Measurements from ENCODE around the gene KLHL2.

KLHL2 gene

DNA sequence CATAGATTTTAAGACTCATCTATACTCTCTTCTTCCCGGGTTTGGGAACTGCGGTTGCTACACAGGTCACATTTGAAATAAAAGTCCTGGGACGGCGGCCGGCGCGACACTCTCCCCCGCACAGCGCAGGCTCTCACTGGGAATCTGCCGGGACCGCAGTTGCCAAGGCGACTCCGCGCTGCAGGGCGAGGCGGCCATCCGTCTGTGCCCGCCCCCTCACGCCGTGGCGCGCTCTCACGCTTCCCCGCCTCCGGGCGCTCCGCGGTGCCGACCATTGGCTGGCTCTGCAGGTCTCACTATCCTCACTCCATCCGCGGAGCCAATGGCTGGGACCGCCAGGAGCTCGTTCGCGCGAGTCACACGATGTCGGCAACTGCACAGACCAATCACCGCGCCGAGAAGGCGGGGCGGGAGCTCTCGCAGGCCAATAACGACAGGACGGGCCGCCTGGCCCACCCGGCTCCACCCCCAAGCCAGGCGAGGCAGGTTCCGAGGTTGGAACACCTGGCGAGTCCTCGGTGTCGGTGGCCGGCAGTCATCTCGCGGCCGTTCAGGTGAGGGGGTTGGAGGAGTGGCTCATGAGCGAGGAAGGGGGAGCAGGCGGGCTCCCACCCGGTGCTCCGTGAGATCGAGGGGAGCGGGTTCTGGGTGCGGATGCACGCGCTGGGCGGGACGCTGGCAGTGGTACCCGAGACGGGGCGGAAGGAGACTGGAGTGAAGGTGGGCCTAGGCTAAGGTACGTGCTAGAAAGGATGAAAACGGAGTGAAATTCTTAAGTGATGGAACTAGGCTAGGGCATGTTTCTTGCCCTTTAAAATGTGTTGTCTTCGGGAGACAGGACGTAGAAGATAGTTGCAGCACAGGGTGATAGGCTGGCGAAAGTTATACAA, 120.1 kb downstream of the KLHL2 start, which contains the start of gene MSMO1 (continued):
- TF ChIP-seq, protein P1, sequence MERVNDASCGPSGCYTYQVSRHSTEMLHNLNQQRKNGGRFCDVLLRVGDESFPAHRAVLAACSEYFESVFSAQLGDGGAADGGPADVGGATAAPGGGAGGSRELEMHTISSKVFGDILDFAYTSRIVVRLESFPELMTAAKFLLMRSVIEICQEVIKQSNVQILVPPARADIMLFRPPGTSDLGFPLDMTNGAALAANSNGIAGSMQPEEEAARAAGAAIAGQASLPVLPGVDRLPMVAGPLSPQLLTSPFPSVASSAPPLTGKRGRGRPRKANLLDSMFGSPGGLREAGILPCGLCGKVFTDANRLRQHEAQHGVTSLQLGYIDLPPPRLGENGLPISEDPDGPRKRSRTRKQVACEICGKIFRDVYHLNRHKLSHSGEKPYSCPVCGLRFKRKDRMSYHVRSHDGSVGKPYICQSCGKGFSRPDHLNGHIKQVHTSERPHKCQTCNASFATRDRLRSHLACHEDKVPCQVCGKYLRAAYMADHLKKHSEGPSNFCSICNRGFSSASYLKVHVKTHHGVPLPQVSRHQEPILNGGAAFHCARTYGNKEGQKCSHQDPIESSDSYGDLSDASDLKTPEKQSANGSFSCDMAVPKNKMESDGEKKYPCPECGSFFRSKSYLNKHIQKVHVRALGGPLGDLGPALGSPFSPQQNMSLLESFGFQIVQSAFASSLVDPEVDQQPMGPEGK (tag by site-specific recombination; IDR thresholded peaks at IDR 0.05) = no peak; the same call in 1 of the 2 replicates
- TF ChIP-seq, protein P2, sequence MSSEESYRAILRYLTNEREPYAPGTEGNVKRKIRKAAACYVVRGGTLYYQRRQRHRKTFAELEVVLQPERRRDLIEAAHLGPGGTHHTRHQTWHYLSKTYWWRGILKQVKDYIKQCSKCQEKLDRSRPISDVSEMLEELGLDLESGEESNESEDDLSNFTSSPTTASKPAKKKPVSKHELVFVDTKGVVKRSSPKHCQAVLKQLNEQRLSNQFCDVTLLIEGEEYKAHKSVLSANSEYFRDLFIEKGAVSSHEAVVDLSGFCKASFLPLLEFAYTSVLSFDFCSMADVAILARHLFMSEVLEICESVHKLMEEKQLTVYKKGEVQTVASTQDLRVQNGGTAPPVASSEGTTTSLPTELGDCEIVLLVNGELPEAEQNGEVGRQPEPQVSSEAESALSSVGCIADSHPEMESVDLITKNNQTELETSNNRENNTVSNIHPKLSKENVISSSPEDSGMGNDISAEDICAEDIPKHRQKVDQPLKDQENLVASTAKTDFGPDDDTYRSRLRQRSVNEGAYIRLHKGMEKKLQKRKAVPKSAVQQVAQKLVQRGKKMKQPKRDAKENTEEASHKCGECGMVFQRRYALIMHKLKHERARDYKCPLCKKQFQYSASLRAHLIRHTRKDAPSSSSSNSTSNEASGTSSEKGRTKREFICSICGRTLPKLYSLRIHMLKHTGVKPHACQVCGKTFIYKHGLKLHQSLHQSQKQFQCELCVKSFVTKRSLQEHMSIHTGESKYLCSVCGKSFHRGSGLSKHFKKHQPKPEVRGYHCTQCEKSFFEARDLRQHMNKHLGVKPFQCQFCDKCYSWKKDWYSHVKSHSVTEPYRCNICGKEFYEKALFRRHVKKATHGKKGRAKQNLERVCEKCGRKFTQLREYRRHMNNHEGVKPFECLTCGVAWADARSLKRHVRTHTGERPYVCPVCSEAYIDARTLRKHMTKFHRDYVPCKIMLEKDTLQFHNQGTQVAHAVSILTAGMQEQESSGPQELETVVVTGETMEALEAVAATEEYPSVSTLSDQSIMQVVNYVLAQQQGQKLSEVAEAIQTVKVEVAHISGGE (tag by site-specific recombination; conservative IDR thresholded peaks at IDR 0.05; ENCODE audit: low read depth) = 0 out of 2 replicates have a peak, but pooled peaks have one; percentile 30
- TF ChIP-seq KLF10 (tag by site-specific recombination; IDR thresholded peaks at IDR 0.05) (no peak; the same call in 1 of the 2 replicates), MYNN (tag by site-specific recombination; IDR thresholded peaks at IDR 0.05; ENCODE audit: borderline replicate concordance) (peak; percentile 98), ZNF324 (tag by site-specific recombination; IDR thresholded peaks at IDR 0.05) (0 out of 2 replicates have a peak, but pooled peaks have one; percentile 38), ZNF48 (tag by site-specific recombination; IDR thresholded peaks at IDR 0.05) (no peak), ZNF10 (tag by site-specific recombination; IDR thresholded peaks at IDR 0.05) (peak; percentile 36; the same call in 1 of the 2 replicates), PRDM1 (tag by site-specific recombination; IDR thresholded peaks at IDR 0.05) (peak; percentile 87), ZNF157 (tag by site-specific recombination; IDR thresholded peaks at IDR 0.05) (no peak), ZNF2 (tag by site-specific recombination; IDR thresholded peaks at IDR 0.05) (peak; percentile 70; the same call in 1 of the 2 replicates), ZNF510 (tag by site-specific recombination; IDR thresholded peaks at IDR 0.05; ENCODE audit: insufficient replicate concordance) (no peak), ZNF830 (tag by site-specific recombination; IDR thresholded peaks at IDR 0.05; ENCODE audit: low read depth) (no peak), ZNF501 (tag by site-specific recombination; IDR thresholded peaks at IDR 0.05) (peak; percentile 46; the same call in 1 of the 2 replicates), ZNF747 (tag by site-specific recombination; IDR thresholded peaks at IDR 0.05) (no peak), ZFP69B (tag by site-specific recombination; IDR thresholded peaks at IDR 0.05) (no peak), ZNF610 (tag by site-specific recombination; IDR thresholded peaks at IDR 0.05; ENCODE audit: borderline replicate concordance) (0 out of 2 replicates have a peak, but pooled peaks have one; percentile 17), ZNF514 (tag by site-specific recombination; IDR thresholded peaks at IDR 0.05) (no peak), ZNF335 (tag by site-specific recombination; conservative IDR thresholded peaks at IDR 0.05) (no peak; the same call in 1 of the 2 replicates), ZNF354C (tag by site-specific recombination; IDR thresholded peaks at IDR 0.05; ENCODE audit: borderline replicate concordance, low read depth) (no peak), ZNF660 (tag by site-specific recombination; IDR thresholded peaks at IDR 0.05) (no peak), ZNF394 (tag by site-specific recombination; IDR thresholded peaks at IDR 0.05; ENCODE audit: borderline replicate concordance) (no peak), KLF7 (tag by site-specific recombination; IDR thresholded peaks at IDR 0.05; ENCODE audit: borderline replicate concordance) (peak; percentile 20; the same call in 1 of the 2 replicates), ZBTB20 (tag by site-specific recombination; IDR thresholded peaks at IDR 0.05) (peak; percentile 41; the same call in 1 of the 2 replicates)
- TF ChIP-seq, protein P3, sequence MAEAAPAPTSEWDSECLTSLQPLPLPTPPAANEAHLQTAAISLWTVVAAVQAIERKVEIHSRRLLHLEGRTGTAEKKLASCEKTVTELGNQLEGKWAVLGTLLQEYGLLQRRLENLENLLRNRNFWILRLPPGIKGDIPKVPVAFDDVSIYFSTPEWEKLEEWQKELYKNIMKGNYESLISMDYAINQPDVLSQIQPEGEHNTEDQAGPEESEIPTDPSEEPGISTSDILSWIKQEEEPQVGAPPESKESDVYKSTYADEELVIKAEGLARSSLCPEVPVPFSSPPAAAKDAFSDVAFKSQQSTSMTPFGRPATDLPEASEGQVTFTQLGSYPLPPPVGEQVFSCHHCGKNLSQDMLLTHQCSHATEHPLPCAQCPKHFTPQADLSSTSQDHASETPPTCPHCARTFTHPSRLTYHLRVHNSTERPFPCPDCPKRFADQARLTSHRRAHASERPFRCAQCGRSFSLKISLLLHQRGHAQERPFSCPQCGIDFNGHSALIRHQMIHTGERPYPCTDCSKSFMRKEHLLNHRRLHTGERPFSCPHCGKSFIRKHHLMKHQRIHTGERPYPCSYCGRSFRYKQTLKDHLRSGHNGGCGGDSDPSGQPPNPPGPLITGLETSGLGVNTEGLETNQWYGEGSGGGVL (tag by site-specific recombination; IDR thresholded peaks at IDR 0.05) = peak; percentile 40
- TF ChIP-seq, protein P4, sequence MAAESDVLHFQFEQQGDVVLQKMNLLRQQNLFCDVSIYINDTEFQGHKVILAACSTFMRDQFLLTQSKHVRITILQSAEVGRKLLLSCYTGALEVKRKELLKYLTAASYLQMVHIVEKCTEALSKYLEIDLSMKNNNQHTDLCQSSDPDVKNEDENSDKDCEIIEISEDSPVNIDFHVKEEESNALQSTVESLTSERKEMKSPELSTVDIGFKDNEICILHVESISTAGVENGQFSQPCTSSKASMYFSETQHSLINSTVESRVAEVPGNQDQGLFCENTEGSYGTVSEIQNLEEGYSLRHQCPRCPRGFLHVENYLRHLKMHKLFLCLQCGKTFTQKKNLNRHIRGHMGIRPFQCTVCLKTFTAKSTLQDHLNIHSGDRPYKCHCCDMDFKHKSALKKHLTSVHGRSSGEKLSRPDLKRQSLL (tag by site-specific recombination; IDR thresholded peaks at IDR 0.05) = no peak
- TF ChIP-seq, protein P5, sequence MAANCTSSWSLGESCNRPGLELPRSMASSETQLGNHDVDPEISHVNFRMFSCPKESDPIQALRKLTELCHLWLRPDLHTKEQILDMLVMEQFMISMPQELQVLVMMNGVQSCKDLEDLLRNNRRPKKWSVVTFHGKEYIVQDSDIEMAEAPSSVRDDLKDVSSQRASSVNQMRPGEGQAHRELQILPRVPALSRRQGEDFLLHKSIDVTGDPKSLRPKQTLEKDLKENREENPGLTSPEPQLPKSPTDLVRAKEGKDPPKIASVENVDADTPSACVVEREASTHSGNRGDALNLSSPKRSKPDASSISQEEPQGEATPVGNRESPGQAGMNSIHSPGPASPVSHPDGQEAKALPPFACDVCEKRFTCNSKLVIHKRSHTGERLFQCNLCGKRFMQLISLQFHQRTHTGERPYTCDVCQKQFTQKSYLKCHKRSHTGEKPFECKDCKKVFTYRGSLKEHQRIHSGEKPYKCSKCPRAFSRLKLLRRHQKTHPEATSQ (tag by site-specific recombination; IDR thresholded peaks at IDR 0.05) = no peak
- TF ChIP-seq, protein P6, sequence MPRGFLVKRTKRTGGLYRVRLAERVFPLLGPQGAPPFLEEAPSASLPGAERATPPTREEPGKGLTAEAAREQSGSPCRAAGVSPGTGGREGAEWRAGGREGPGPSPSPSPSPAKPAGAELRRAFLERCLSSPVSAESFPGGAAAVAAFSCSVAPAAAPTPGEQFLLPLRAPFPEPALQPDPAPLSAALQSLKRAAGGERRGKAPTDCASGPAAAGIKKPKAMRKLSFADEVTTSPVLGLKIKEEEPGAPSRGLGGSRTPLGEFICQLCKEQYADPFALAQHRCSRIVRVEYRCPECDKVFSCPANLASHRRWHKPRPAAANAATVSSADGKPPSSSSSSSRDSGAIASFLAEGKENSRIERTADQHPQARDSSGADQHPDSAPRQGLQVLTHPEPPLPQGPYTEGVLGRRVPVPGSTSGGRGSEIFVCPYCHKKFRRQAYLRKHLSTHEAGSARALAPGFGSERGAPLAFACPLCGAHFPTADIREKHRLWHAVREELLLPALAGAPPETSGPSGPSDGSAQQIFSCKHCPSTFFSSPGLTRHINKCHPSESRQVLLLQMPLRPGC (tag by site-specific recombination; IDR thresholded peaks at IDR 0.05) = 0 out of 2 replicates have a peak, but pooled peaks have one; percentile 20

Data from HEK293 (cell line).